NT2/D1 (cell line): ENCODE measurements around the gene DDX39A.

ENCODE experiments used
- SUZ12 ChIP-seq: IDR thresholded peaks from 2 replicates; pipeline ENCODE4 v1.6.1; 2011; ENCODE audit not compliant: insufficient read length, insufficient read depth; ENCODE audit errors: extremely low read depth
- YY1 ChIP-seq: IDR thresholded peaks from 2 replicates; pipeline ENCODE4 v1.6.1; 2011; ENCODE audit not compliant: insufficient read length, insufficient read depth
- ZNF274 ChIP-seq: IDR thresholded peaks from 2 replicates; pipeline ENCODE4 v1.6.1; 2011; ENCODE audit warnings: mild to moderate bottlenecking, low read depth, low read length

GRCh38 chr19:14375055-14375581 lies 44.0 kb downstream of the DDX39A start:
- TF ChIP-seq SUZ12: no peak
- no peak for TF ChIP-seq ZNF274
- TF ChIP-seq YY1: no peak
